Astrocyte (in vitro differentiated cells and primary cell): Measurements from ENCODE around the gene GMDS.

Experiments used
- EZH2 ChIP-seq: IDR thresholded peaks from 2 replicates; pipeline ENCODE4 v1.6.1; 2012; ENCODE audit warnings: mild to moderate bottlenecking, low read length, inconsistent platforms; ENCODE audit not compliant: insufficient read depth
- TF ChIP-seq, protein P1 (sequence below): IDR thresholded peaks from 2 replicates; pipeline ENCODE4 v1.5.1; 2011; ENCODE audit warnings: low read depth, mild to moderate bottlenecking, inconsistent platforms, low read length, moderate library complexity; ENCODE audit not compliant: insufficient read depth

- TF ChIP-seq EZH2, result no peak
- TF ChIP-seq, protein P1, sequence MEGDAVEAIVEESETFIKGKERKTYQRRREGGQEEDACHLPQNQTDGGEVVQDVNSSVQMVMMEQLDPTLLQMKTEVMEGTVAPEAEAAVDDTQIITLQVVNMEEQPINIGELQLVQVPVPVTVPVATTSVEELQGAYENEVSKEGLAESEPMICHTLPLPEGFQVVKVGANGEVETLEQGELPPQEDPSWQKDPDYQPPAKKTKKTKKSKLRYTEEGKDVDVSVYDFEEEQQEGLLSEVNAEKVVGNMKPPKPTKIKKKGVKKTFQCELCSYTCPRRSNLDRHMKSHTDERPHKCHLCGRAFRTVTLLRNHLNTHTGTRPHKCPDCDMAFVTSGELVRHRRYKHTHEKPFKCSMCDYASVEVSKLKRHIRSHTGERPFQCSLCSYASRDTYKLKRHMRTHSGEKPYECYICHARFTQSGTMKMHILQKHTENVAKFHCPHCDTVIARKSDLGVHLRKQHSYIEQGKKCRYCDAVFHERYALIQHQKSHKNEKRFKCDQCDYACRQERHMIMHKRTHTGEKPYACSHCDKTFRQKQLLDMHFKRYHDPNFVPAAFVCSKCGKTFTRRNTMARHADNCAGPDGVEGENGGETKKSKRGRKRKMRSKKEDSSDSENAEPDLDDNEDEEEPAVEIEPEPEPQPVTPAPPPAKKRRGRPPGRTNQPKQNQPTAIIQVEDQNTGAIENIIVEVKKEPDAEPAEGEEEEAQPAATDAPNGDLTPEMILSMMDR, result no peak
These were observed 567.2 kb downstream of the GMDS start for GRCh38 chr6:1678201-1678600.
